Naive thymus-derived CD8-positive, alpha-beta T cell (primary cell): ENCODE data around the gene ZNF664. TPM values are rescaled to one million over a fixed set of nuclear protein-coding genes. Genes with fewer than 3 reads are reported as not detected.

ENCODE experiments used
- ATAC-seq, 2 donors: fragments of 150-1000 bp; cut with Tn5 transposase in 1 of 2; sonication (Bioruptor Pico), chemical (Tn5 transposase) in 1 of 2; 1 replicate in 1 of 2; 2 replicates in 1 of 2; pipeline ENCODE4 v1.10.0; 2021; ENCODE audit warnings: mild to moderate bottlenecking in 2 of 2, moderate library complexity in 2 of 2
- POLR2A ChIA-PET: fragments of 350-600 bp; sonication (Branson Sonifier 250); formaldehyde crosslinking; loops from one replicate; lab custom pipeline; 2021; ENCODE audit warnings: antibody characterized with exemption; lab: Charles Lee
- DNase-seq, 10 donors: peaks; one replicate each; pipeline versions ENCODE4 v3.0.0 to v3.0.0-alpha.2; 2020 to 2022
- H3K27ac Mint-ChIP-seq, 10 donors: one replicate each; pipeline ENCODE4 v1.8.0; 2020 to 2022; ENCODE audit warnings: mild to moderate bottlenecking in 10 of 10, mixed read lengths in 10 of 10, moderate library complexity in 4 of 10, inconsistent platforms in 1 of 10
- H3K27me3 Mint-ChIP-seq, 5 donors: one replicate each; pipeline ENCODE4 v1.8.0; 2021 to 2022; ENCODE audit warnings: mixed read lengths in 5 of 5
- H3K36me3 Mint-ChIP-seq, 3 donors: one replicate each; pipeline ENCODE4 v1.8.0; 2020 to 2022; ENCODE audit warnings: mixed read lengths in 3 of 3, mild to moderate bottlenecking in 2 of 3, inconsistent platforms in 1 of 3
- H3K4me1 Mint-ChIP-seq, 4 donors: one replicate each; pipeline ENCODE4 v1.8.0; 2021 to 2022; ENCODE audit warnings: mixed read lengths in 4 of 4
- H3K4me3 Mint-ChIP-seq, 10 donors: one replicate each; pipeline ENCODE4 v1.8.0; 2020 to 2022; ENCODE audit warnings: mild to moderate bottlenecking in 10 of 10, mixed read lengths in 10 of 10, moderate library complexity in 6 of 10, inconsistent platforms in 1 of 10
- H3K9me3 Mint-ChIP-seq, 9 donors: one replicate each; pipeline ENCODE4 v1.8.0; 2020 to 2022; ENCODE audit warnings: mixed read lengths in 9 of 9, mild to moderate bottlenecking in 3 of 9, inconsistent platforms in 1 of 9, moderate library complexity in 1 of 9
- polyA plus RNA-seq, 3 donors: library from polyadenylated mRNA; unstranded; fragments of 300-500 nt; fragmentation: Illumina TruSeq; gene quantifications; one replicate each; pipeline ENCODE4 v1.2.3, GENCODE V29; 2021
- total RNA-seq, 8 experiments: library from RNA in 2 of 8; stranded (reverse) in 2 of 8; gene quantifications; one replicate each; pipeline ENCODE4 v1.2.3 and lab custom pipeline; 2021 to 2026

The ZNF664 gene
- total and polyA plus RNA-seq, 5 experiments from 2014 or later: 9.4 to 47.9 (median 10.8) TPM

DNA sequence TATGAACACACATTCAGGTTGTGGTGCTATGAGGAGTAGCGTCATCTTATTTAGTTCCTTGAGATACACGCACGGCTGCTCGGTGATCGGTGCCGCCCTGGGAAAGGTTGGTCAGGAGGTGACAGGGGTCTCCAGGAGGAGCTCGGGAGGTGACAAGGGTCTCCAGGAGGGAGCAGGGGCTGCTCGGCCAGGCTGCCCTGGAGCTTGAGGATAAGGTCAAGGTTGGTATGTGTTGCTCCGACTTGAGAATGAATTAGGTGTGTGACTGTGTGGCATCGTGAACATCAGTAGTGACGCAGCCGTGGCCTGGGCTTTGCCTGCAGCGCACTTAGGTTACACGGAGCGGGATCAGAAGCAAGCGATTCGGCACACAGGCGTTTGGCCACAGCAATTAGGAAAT lies 36.5 kb upstream of the ZNF664 start:
- Mint-ChIP-seq H3K9me3 (no peaks in the 10 kb centered on the region), H3K4me1 (peaks cover 34 to 62% (median 53%) of the 10 kb centered on the region in 4 donors), H3K36me3 (peaks cover 0 to 18% (median 10%) of the 10 kb centered on the region in 3 donors), H3K4me3 (peak overlapping the region; percentile 28 to 83 (median 64)), H3K27ac (peak overlapping the region; percentile 66 to 96 (median 73)), H3K27me3 (no peaks in the 10 kb centered on the region)
- DNase-seq (no peak), ATAC-seq (no peak)
- POLR2A ChIA-PET: no interaction called here

DNA sequence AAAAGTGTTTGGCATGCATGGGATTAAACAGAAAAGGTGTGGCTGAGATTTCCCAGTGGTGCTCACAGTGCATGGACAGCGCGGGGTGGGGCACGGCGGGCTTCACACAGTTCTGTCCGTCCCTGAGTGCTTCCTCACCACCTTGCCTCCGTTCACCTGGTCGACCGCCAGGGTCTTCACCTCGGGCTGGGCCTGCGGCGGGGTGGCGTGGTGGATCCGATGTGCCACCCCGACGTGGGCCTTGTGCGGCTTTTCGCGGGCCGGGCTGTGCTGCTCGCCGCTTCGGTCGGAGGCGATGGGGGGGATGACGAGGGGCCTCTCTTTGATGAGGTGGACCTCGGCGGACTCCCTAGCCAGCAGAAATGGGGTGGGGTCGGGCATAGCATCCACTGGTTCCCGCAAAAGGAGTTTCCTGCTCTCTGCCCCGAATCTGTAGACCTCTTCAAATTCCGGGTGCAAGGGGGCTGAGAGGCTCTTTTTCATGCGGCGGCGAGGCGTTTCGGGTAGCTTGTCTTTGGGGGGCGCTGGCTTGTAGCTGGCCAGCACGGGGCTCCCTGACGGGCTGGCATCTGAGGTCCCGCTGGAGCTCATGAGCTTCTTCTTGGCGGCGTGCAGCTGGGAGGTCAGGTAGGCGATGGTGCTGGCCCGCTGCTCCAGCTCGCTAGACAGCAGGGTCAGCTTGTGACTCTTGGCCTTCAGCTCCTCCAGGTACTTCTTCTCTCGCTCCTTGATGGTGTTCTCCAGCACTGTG lies 35.9 kb upstream of the ZNF664 start:
- Mint-ChIP-seq H3K27me3 (no peaks in the 10 kb centered on the region), H3K4me3 (peak overlapping the region; percentile 68 to 89 (median 78)), H3K4me1 (peaks cover 27 to 56% (median 46%) of the 10 kb centered on the region in 4 donors), H3K9me3 (no peaks in the 10 kb centered on the region), H3K27ac (peak overlapping the region; percentile 80 to 96 (median 93)), H3K36me3 (peaks cover 6 to 25% (median 17%) of the 10 kb centered on the region in 3 donors)
- POLR2A ChIA-PET: interaction anchor here (0.6 to 1.0 kb wide), 2 partner anchors 40 to 69 kb away, joined by 3 read pairs; no protein-coding TSS in a partner anchor
- no peak for DNase-seq
- no peak for ATAC-seq

DNA sequence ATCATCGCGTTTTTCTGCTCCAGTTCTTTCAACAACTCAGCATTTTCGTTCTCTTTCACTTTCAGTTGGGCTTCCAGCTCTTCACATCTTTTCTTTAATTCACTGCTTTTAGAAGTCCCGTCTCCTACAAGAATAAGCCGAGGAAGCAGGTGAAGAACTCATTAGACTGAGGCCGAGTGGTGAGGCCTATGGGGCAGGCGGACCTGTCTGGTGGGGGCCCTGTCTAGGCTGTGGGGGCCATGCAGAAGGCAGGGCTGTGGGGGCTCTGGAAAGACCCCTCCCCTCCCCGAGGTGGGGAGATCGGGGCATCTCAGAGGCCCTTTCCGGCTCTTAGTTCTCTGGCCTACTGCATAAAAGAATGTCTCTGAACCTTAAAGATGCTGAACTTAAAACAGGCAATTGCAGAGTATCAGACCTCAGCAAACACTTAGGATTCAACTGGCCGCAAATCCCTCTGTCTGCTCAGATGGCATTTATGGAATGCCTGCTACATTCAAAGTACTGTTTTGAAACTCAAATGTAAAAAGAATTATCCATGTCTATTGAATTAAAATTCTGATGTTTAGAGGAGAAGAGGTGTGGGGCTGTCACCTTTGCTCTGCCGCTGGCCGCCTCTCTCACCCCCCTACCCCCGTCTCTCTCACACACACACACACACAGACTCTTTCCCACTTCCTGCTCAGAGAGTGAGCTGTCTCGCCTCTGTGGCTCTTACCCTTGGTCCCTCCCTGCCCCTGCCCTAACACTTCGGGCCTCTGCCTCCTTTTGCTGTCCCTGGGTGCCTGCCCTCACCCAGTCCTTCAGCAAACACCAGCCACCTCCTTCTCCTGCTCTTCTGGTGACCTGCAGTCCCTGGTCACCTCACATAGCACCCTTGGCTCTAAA lies 35.1 kb upstream of the ZNF664 start:
- POLR2A ChIA-PET: interaction anchor here (0.6 to 1.1 kb wide), 4 partner anchors 34 to 69 kb away, joined by 3 to 5 read pairs (median 3); partner anchors contain the start of genes CCDC92 and ZNF664
- Mint-ChIP-seq H3K4me3 (peak overlapping the region; percentile 68 to 89 (median 78)), H3K9me3 (peaks cover 0 to 3% (median 0%) of the 10 kb centered on the region in 9 donors), H3K4me1 (peaks cover 25 to 50% (median 40%) of the 10 kb centered on the region in 4 donors), H3K36me3 (peaks cover 14 to 33% (median 25%) of the 10 kb centered on the region in 3 donors), H3K27ac (peak overlapping the region; percentile 80 to 96 (median 93)), H3K27me3 (no peaks in the 10 kb centered on the region)
- DNase-seq: peak in 9 of 10 donors; percentile 11 to 79 (median 51)
- ATAC-seq: peak; percentile 92 to 94

DNA sequence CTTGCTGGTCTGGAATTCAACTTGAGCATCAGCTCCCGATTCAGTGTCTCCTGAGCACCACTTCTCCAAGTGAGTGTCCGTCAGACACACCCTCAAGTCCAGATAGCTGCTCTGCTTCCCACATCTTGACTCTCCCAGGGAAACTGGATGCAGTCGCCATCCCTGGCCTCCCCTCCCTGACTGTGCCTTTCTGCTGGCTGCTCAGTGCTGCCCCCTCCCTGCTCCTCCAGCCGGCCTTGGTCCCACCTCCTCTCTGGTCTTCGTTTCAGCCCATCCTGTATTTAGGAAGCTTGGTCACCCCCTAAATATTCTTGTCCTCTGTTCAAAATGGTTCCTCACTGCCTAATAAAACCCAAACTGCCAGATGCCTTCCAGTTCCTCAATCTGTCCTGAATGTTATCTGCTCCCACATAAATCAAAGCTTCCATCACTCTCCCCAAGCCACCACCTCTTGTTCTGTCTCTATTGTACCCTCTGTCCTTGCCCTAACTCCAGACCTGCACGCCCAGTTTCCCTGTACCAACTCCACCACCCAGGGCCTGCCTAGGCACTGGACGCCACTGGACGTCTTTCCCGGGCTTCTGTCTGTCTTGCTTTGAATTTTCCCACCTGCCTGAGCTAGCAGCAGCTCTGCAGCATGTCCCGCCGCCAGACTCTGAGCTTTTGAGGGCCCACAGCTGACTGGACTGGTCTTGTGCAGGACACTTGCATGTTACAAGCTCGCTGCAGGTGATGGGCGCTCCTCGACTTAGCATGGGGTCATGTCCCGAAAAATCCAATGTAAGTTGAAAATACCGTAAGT lies 34.1 kb upstream of the ZNF664 start:
- Mint-ChIP-seq H3K27me3 (no peaks in the 10 kb centered on the region), H3K4me1 (peaks cover 25 to 42% (median 32%) of the 10 kb centered on the region in 4 donors), H3K27ac (peak overlapping the region; percentile 80 to 96 (median 93)), H3K4me3 (peak overlapping the region; percentile 29 to 88 (median 78)), H3K9me3 (peaks cover 0 to 3% (median 0%) of the 10 kb centered on the region in 9 donors), H3K36me3 (peaks cover 14 to 34% (median 25%) of the 10 kb centered on the region in 3 donors)
- ATAC-seq (no peak), DNase-seq (peak in 1 of 10 donors; percentile 5)
- POLR2A ChIA-PET: interaction anchor here (1.0 to 1.1 kb wide), 2 partner anchors 33 to 35 kb away, joined by 3 to 5 read pairs; partner anchors contain the start of genes CCDC92 and ZNF664

DNA sequence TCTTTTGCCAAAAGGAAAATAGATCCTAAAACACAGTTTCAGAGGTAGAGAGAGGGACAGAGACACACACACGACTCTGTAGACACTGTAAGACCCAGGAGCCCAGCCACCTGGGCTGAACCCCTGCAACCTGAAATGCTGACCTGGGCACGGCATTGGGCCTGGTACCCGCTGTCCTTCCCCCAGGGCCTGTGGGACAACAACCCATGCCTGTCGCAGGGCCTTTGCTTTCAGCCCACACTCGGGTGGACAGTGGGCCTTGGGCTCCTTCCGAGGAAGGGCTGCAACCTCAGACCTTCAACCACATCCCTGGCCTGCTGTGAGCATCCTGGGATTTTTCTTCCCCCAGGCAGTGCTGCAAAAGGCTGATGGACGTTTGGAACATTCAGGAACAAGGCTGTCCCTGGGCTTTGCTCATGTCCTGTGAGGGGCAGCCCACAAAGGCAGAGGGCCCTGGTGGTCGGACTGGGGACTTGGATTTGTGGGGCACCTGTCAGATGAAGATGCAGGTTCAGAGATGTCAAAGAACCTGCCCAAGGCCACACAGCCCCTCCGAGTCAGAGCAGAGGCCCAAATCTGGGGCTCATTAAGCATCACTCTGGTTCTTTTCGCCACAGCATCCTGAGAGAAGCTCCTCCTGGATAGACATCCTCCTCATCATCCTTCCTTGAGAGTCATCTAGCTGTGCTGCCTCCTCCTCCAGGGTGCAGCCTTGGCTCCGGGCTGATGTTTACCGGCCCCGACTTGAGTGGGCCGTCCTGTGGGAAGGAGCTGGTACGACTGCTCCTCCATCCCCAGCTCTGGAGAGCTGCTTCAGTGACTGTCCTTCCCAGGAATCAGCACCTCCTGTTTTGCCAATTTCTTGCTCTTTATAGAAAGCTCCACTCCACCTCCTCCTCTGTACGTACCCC lies 33.0 kb upstream of the ZNF664 start:
- Mint-ChIP-seq H3K27me3 (no peaks in the 10 kb centered on the region), H3K9me3 (peaks cover 0 to 3% (median 0%) of the 10 kb centered on the region in 9 donors), H3K4me3 (no peak overlapping the region), H3K27ac (peak overlapping the region in 6 of 10 donors; percentile 37 to 85 (median 78)), H3K36me3 (peaks cover 14 to 41% (median 29%) of the 10 kb centered on the region in 3 donors), H3K4me1 (peaks cover 25 to 35% (median 29%) of the 10 kb centered on the region in 4 donors)
- ATAC-seq: no peak
- DNase-seq: no peak
- POLR2A ChIA-PET: interaction anchor here (0.7 kb wide), 1 partner anchor 38 kb away, joined by 3 read pairs; no protein-coding TSS in a partner anchor

DNA sequence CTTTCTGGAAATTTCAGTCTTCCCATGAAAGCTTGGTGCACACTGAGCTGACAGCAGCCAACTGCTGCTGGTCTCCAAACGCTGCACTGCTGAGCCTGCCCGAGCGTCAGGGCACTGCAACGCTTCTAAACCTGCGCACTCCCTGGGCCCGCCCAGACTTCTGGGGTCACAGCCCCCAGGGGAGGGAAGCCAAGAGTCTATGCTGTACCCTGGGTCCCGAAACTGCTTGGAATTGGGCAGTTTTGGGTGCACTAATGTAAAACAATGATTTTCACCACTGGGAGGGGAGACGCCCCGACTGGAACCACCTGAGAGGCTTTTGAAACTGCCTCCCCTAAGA lies 32.4 kb upstream of the ZNF664 start:
- ATAC-seq (no peak), DNase-seq (no peak)
- H3K27me3 Mint-ChIP-seq: no peaks in the 10 kb centered on the region
- H3K4me1 Mint-ChIP-seq: peaks cover 25 to 32% (median 29%) of the 10 kb centered on the region in 4 donors
- peaks cover 0 to 3% (median 0%) of the 10 kb centered on the region in 9 donors for H3K9me3 Mint-ChIP-seq
- POLR2A ChIA-PET: interaction anchor here (0.7 kb wide), 1 partner anchor 37 kb away, joined by 3 read pairs; no protein-coding TSS in a partner anchor
- H3K4me3 Mint-ChIP-seq: no peak overlapping the region
- H3K27ac Mint-ChIP-seq: peak overlapping the region in 6 of 10 donors; percentile 35 to 85 (median 56)
- H3K36me3 Mint-ChIP-seq: peaks cover 14 to 43% (median 29%) of the 10 kb centered on the region in 3 donors

DNA sequence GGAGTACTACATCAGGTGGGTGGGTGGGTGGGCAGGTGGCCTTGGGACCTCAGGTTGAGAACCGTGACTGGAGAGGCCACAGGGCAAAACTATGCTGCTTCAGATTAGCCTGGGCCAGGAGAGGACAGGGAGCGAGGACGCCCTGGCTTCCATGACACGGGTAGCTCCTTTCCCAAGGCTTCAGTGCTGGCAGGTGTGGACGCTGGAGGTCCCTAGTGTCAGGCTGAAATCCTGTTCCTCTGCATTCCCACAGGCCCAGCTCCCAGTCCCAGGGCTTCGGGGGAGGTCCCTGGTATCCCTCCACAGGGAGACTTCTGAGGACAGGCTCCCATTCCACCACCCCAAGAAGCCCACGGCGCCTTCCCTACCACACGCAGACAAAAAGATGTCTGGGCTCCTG lies 32.0 kb upstream of the ZNF664 start:
- Mint-ChIP-seq H3K4me1 (peaks cover 27 to 32% (median 30%) of the 10 kb centered on the region in 4 donors), H3K4me3 (no peak overlapping the region), H3K9me3 (peaks cover 0 to 3% (median 0%) of the 10 kb centered on the region in 9 donors), H3K36me3 (peaks cover 14 to 44% (median 29%) of the 10 kb centered on the region in 3 donors), H3K27me3 (no peaks in the 10 kb centered on the region), H3K27ac (no peak overlapping the region)
- ATAC-seq (no peak), DNase-seq (no peak)
- POLR2A ChIA-PET: interaction anchor here (0.7 kb wide), 1 partner anchor 36 kb away, joined by 3 read pairs; no protein-coding TSS in a partner anchor

DNA sequence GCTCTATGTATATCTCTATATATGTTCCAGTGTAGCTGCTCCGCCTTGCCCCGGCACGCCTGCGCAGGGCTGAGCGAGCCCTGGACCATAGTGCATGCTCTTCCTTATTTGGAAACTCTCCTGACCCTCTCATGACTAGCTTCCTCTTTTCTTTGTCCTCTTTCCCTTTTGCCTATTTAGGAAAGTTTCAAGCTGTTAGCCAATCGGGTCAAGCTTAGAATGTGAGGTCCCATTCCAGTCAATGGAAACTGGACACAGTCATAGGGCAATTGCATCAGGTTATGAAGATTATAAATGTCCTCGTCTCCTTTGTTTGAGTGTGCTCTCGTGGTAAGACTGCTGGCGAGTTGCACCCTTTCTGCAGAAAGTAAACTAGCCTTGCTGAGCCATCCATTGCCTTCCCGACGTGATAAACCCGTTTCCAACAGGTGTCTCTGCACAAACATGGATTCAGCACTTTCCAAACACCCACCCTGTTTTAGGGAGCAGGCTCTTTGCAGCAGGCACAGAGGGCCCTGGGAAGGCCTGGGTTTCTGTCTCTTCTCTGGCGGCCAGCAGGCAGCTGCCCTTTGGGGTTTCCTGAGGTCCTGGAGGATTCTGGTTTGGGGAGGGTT lies 31.3 kb upstream of the ZNF664 start:
- no peak for DNase-seq
- POLR2A ChIA-PET: no interaction called here
- peaks cover 23 to 27% (median 26%) of the 10 kb centered on the region in 4 donors for H3K4me1 Mint-ChIP-seq
- H3K27ac Mint-ChIP-seq: peak overlapping the region in 2 of 10 donors; percentile 43 to 54
- peaks cover 14 to 40% (median 29%) of the 10 kb centered on the region in 3 donors for H3K36me3 Mint-ChIP-seq
- H3K9me3 Mint-ChIP-seq: peaks cover 0 to 3% (median 0%) of the 10 kb centered on the region in 9 donors
- no peak overlapping the region for H3K4me3 Mint-ChIP-seq
- H3K27me3 Mint-ChIP-seq: no peaks in the 10 kb centered on the region
- ATAC-seq: no peak

DNA sequence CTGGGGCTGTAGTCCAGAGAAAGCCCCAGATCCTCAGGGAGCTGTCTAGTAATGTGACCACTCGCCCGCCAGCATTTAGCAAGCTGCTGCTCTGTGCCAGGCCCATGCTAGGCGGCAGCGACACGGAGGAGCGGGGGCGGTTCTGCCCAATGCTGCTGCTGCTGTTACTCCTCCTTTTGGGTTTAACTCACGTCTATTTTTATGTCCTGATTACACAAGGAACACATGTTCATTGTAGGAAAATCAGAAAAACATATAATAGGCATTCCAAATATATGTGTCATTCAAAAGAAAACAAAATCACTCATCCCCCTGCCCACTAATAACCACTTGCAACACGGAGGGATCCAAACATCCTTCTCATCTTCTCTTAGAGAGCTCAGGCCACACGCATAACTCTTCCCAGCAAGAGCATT lies 30.8 kb upstream of the ZNF664 start:
- DNase-seq: no peak
- Mint-ChIP-seq H3K27ac (peak overlapping the region in 2 of 10 donors; percentile 26 to 61), H3K9me3 (peaks cover 0 to 3% (median 0%) of the 10 kb centered on the region in 9 donors), H3K36me3 (peaks cover 14 to 38% (median 29%) of the 10 kb centered on the region in 3 donors), H3K27me3 (no peaks in the 10 kb centered on the region), H3K4me3 (no peak overlapping the region), H3K4me1 (peaks cover 21 to 26% (median 25%) of the 10 kb centered on the region in 4 donors)
- ATAC-seq: no peak
- POLR2A ChIA-PET: no interaction called here

DNA sequence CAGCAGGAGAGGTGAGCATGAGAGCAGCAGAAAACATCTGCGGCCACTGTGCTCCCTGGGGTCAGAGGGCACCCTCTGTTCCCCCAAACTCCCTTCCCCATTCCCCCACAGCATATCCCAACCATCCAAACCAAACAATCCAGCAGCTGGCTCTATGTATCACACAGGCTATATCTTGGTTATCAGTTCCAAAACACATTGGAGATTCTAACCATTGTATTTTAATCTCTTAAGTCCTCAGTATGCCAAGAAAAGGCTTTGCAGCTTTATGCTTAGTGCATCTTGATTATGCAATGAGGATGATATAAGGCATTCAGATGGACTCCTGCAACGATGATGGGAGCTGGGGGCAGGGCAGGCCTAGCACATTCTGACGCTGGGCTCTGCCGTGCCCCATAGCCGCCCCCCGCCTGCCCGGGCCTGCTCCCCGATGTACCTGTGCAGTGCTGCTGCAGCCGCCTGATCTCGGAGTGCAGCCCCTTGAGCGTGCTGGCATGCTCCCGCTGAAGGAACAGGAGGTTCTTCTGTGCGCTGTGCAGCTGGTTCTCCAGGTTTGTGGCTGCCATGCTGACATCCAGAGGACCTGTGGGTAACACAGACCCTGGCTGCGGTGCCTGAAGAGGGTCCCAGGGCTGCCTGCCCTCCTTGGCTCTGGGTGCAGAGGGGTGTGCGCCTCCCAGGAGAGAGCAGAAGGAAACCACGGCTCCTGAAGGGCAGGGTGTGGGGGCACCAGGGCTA lies 29.9 kb upstream of the ZNF664 start:
- DNase-seq: no peak
- H3K36me3 Mint-ChIP-seq: peaks cover 14 to 36% (median 24%) of the 10 kb centered on the region in 3 donors
- POLR2A ChIA-PET: no interaction called here

More for the DNA sequence above, 29.9 kb upstream of the ZNF664 start:
- ATAC-seq: no peak
- H3K4me3 Mint-ChIP-seq: no peak overlapping the region
- H3K27me3 Mint-ChIP-seq: no peaks in the 10 kb centered on the region
- H3K9me3 Mint-ChIP-seq: peaks cover 0 to 3% (median 0%) of the 10 kb centered on the region in 9 donors
- H3K27ac Mint-ChIP-seq: peak overlapping the region in 1 of 10 donors; percentile 26
- H3K4me1 Mint-ChIP-seq: peaks cover 13 to 18% (median 17%) of the 10 kb centered on the region in 4 donors
